ENCODE data around the gene LMOD2. TPM values are rescaled to one million over a fixed set of nuclear protein-coding genes. Genes with fewer than 3 reads are reported as not detected.

LMOD2 gene
- total and polyA plus RNA-seq, 10 of the 15 experiments (the other 5 are each of a cell fraction or from before 2014, with no cell fraction given) = not detected

DNA sequence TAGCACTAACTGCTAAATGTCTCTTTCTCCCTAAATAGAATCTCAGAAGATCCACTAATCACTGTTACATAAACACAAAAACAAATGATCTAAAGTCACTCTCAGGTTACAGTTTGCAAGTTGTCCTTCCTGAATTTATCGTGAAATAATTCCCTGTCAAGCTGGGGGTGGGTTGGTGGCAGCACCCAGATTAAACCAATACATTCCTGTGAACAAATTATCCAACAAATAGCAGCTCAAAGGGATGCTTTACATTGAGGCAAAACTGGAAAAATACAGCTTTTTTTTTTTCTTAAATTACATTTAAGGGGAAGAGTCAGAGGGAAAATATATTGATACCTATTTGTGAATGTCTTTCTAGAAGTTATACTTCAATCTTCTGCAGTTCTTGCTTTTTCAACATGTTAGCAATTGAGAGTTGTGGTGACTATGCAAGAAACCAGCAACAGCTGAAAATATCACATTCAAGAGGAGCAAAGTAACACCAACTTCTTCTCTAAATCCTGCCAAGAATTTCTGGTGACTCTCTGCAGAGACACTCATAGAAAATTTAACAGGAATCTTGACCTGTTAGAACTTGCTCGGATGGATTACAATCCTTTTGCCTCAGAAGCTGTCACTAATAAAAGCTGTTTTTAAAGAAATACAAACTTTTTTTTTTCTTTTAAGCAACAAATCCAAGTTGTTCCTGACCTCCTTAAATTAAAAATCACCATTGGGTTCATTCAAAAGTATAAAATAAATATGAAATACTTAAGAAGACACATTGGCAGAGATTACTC, 18.9 kb downstream of the LMOD2 start:
- FAIRE-seq (no peak), DNase-seq (ENCODE audit: low read depth, low spot score) (no peak), ATAC-seq (no peak)
- Histone ChIP-seq H3K4me2 (ENCODE audit: control insufficient read depth, insufficient read depth) (no peak overlapping the region), H3K9me3 (replicated peaks; ENCODE audit: control insufficient read depth, insufficient read depth, low read length) (no peaks in the 10 kb centered on the region), H3K4me3 (no peak overlapping the region), H4K20me1 (ENCODE audit: control insufficient read depth, insufficient read depth) (no peaks in the 10 kb centered on the region), H3K4me1 (ENCODE audit: control insufficient read depth, insufficient read depth, low read length) (no peaks in the 10 kb centered on the region), H2AFZ (ENCODE audit: control insufficient read depth, low read depth, low read length) (no peak overlapping the region), H3K36me3 (ENCODE audit: control insufficient read depth in 2 of 2, insufficient read depth in 2 of 2, low read length in 1 of 2) (no peaks in the 10 kb centered on the region), H3K27ac (ENCODE audit: control insufficient read depth, insufficient read depth) (no peak overlapping the region), H3K79me2 (ENCODE audit: control insufficient read depth, insufficient read depth, low read length) (no peaks in the 10 kb centered on the region), H3K27me3 (replicated peaks in 1 of 2; ENCODE audit: control insufficient read depth in 2 of 2, insufficient read depth in 2 of 2, low read length in 1 of 2) (no peaks in the 10 kb centered on the region), H3K9ac (ENCODE audit: control insufficient read depth, insufficient read depth, low read length) (no peak overlapping the region)
- ChIA-PET POLR2A (no interaction called here), SMC1A (ENCODE audit: uncharacterized antibody, unreplicated experiment) (interaction anchor here (1.0 kb wide), 1 partner anchor 8 kb away, joined by 3 read pairs; no protein-coding TSS in a partner anchor), CTCF (interaction anchor here (0.6 to 1.3 kb wide), 3 partner anchors 50 to 305 kb away, joined by 3 read pairs; no protein-coding TSS in a partner anchor), RAD21 (ENCODE audit: unreplicated experiment) (no interaction called here)
- intact Hi-C loops (cut with micrococcal nuclease; ENCODE audit: unreplicated experiment) = no loop called here
- BruUV-seq (replicated peaks) = no TSS peak
- in situ Hi-C loops (cut with MboI) = no loop called here
- WGBS (ENCODE audit: insufficient coverage, insufficient replicate concordance, low lambda C conversion rate, missing lambda C conversion rate) = 94% methylated on average over 2 of the region's 2 CpGs
- no peak for TF ChIP-seq CBX5 (IDR thresholded peaks at IDR 0.05; ENCODE audit: low read depth)

DNA sequence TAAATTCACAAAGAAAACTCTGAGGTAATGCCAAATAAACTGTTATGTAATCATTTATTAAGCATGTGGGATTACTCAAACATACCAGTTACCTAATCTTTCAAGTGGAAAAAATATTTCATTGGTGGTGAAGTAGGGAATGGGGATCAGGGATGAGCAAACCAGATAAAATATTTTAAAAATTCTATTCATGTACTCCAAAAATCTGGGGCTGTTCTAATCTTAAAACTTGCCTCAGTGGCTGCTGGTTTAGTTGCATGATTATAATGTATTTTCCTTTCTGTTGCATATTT, 19.5 kb downstream of the LMOD2 start:
- Histone ChIP-seq H3K79me2 (ENCODE audit: control insufficient read depth, insufficient read depth, low read length) (no peaks in the 10 kb centered on the region), H2AFZ (ENCODE audit: control insufficient read depth, low read depth, low read length) (no peak overlapping the region), H3K36me3 (ENCODE audit: control insufficient read depth in 2 of 2, insufficient read depth in 2 of 2, low read length in 1 of 2) (no peaks in the 10 kb centered on the region), H4K20me1 (ENCODE audit: control insufficient read depth, insufficient read depth) (no peaks in the 10 kb centered on the region), H3K4me3 (no peak overlapping the region), H3K4me2 (ENCODE audit: control insufficient read depth, insufficient read depth) (no peak overlapping the region), H3K27ac (ENCODE audit: control insufficient read depth, insufficient read depth) (no peak overlapping the region), H3K27me3 (replicated peaks in 1 of 2; ENCODE audit: control insufficient read depth in 2 of 2, insufficient read depth in 2 of 2, low read length in 1 of 2) (no peaks in the 10 kb centered on the region), H3K4me1 (ENCODE audit: control insufficient read depth, insufficient read depth, low read length) (no peaks in the 10 kb centered on the region), H3K9me3 (replicated peaks; ENCODE audit: control insufficient read depth, insufficient read depth, low read length) (no peaks in the 10 kb centered on the region), H3K9ac (ENCODE audit: control insufficient read depth, insufficient read depth, low read length) (no peak overlapping the region)
- ChIA-PET CTCF (interaction anchor here (1.2 to 1.3 kb wide), 2 partner anchors 51 to 190 kb away, joined by 3 read pairs; no protein-coding TSS in a partner anchor), POLR2A (no interaction called here), SMC1A (ENCODE audit: uncharacterized antibody, unreplicated experiment) (interaction anchor here (1.0 kb wide), 1 partner anchor 7 kb away, joined by 3 read pairs; no protein-coding TSS in a partner anchor), RAD21 (ENCODE audit: unreplicated experiment) (no interaction called here)
- BruUV-seq (replicated peaks) = no TSS peak
- FAIRE-seq (no peak), ATAC-seq (no peak), DNase-seq (ENCODE audit: low read depth, low spot score) (no peak)
- in situ Hi-C loops (cut with MboI) (no loop called here), intact Hi-C loops (cut with micrococcal nuclease; ENCODE audit: unreplicated experiment) (no loop called here)
- TF ChIP-seq, protein P1, sequence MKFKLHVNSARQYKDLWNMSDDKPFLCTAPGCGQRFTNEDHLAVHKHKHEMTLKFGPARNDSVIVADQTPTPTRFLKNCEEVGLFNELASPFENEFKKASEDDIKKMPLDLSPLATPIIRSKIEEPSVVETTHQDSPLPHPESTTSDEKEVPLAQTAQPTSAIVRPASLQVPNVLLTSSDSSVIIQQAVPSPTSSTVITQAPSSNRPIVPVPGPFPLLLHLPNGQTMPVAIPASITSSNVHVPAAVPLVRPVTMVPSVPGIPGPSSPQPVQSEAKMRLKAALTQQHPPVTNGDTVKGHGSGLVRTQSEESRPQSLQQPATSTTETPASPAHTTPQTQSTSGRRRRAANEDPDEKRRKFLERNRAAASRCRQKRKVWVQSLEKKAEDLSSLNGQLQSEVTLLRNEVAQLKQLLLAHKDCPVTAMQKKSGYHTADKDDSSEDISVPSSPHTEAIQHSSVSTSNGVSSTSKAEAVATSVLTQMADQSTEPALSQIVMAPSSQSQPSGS (IDR thresholded peaks at IDR 0.05; ENCODE audit: low read length) = no peak
- TF ChIP-seq, protein P2, sequence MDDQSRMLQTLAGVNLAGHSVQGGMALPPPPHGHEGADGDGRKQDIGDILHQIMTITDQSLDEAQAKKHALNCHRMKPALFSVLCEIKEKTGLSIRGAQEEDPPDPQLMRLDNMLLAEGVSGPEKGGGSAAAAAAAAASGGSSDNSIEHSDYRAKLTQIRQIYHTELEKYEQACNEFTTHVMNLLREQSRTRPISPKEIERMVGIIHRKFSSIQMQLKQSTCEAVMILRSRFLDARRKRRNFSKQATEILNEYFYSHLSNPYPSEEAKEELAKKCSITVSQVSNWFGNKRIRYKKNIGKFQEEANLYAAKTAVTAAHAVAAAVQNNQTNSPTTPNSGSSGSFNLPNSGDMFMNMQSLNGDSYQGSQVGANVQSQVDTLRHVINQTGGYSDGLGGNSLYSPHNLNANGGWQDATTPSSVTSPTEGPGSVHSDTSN (IDR thresholded peaks at IDR 0.05; ENCODE audit: insufficient replicate concordance, low read depth, low read length) = no peak
- TF ChIP-seq, protein P3, sequence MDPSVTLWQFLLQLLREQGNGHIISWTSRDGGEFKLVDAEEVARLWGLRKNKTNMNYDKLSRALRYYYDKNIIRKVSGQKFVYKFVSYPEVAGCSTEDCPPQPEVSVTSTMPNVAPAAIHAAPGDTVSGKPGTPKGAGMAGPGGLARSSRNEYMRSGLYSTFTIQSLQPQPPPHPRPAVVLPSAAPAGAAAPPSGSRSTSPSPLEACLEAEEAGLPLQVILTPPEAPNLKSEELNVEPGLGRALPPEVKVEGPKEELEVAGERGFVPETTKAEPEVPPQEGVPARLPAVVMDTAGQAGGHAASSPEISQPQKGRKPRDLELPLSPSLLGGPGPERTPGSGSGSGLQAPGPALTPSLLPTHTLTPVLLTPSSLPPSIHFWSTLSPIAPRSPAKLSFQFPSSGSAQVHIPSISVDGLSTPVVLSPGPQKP (IDR thresholded peaks at IDR 0.05; ENCODE audit: low read depth, low read length) = no peak
- TF ChIP-seq, protein P4, sequence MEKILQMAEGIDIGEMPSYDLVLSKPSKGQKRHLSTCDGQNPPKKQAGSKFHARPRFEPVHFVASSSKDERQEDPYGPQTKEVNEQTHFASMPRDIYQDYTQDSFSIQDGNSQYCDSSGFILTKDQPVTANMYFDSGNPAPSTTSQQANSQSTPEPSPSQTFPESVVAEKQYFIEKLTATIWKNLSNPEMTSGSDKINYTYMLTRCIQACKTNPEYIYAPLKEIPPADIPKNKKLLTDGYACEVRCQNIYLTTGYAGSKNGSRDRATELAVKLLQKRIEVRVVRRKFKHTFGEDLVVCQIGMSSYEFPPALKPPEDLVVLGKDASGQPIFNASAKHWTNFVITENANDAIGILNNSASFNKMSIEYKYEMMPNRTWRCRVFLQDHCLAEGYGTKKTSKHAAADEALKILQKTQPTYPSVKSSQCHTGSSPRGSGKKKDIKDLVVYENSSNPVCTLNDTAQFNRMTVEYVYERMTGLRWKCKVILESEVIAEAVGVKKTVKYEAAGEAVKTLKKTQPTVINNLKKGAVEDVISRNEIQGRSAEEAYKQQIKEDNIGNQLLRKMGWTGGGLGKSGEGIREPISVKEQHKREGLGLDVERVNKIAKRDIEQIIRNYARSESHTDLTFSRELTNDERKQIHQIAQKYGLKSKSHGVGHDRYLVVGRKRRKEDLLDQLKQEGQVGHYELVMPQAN (conservative IDR thresholded peaks at IDR 0.05) = no peak

Data from GM12878 (cell line).